HepG2 (cell line): ENCODE data around the gene NENF. TPM values are rescaled to one million over a fixed set of nuclear protein-coding genes. Genes with fewer than 3 reads are reported as not detected.
"Not testable (repeated sequence)": the region's sequence is repeated elsewhere in the genome, so short reads cannot be mapped to it uniquely, and the experiment has no call there.

Source experiments
- ATAC-seq: fragments of 200-7000 bp; cut with Tn5 transposase; 3 replicates; pipeline ENCODE4 v1.9.1; 2020; ENCODE audit warnings: mild to moderate bottlenecking, moderate library complexity
- BruUV-seq: library from RNA; stranded (reverse); fragments of 400-500 nt; replicated peaks from 2 replicates; lab custom pipeline; 2021; lab: Mats Ljungman, UMichigan
- CTCF ChIA-PET: fragments of 300-600 bp; formaldehyde crosslinking; extraction: SDS; loops from one replicate; lab custom pipeline; 2021; ENCODE audit warnings: low total read pairs, inconsistent platforms, low intra/inter-chr PET ratio; lab: Yijun Ruan, JAX
- POLR2A ChIA-PET: fragments of 350-600 bp; sonication (Branson Sonifier 250); formaldehyde crosslinking; loops from one replicate; lab custom pipeline; 2020; ENCODE audit warnings: antibody characterized with exemption, inconsistent platforms; lab: Yijun Ruan, JAX
- DNase-seq: peaks from one replicate; pipeline ENCODE4 v3.0.0-alpha.2; 2015; ENCODE audit warnings: low spot score
- FAIRE-seq: peaks from 3 replicates; lab custom pipeline; 2011; peaks lifted over from hg19 to GRCh38; lab: Jason Lieb, UNC
- H2AFZ ChIP-seq: one replicate; pipeline ENCODE4 v1.6.1; 2011; ENCODE audit warnings: low read length, inconsistent platforms
- H3K27ac ChIP-seq: fragments of 300-600 bp; 3 replicates; pipeline ENCODE4 v1.8.0; 2011; ENCODE audit warnings: mixed run types, mild to moderate bottlenecking, mixed read lengths, low read length, inconsistent platforms; ENCODE audit not compliant: insufficient read depth; ENCODE audit errors: extremely low read length
- H3K27me3 ChIP-seq, 2 experiments: fragments of 200-600 bp in 1 of 2; 2 replicates in 1 of 2; 3 replicates in 1 of 2; pipeline versions ENCODE4 v1.6.0 to v1.8.0; 2011; ENCODE audit warnings: low read length in 2 of 2, mild to moderate bottlenecking in 2 of 2, moderate library complexity in 2 of 2, inconsistent platforms in 1 of 2; ENCODE audit not compliant: insufficient read depth in 2 of 2, control insufficient read depth in 1 of 2
- H3K36me3 ChIP-seq, 2 experiments: fragments of 200-600 bp in 1 of 2; replicated peaks in 1 of 2; 2 replicates in 1 of 2; 3 replicates in 1 of 2; pipeline versions ENCODE4 v1.5.1 to v1.8.0; 2011; ENCODE audit warnings: low read length in 2 of 2, inconsistent platforms in 1 of 2; ENCODE audit not compliant: insufficient read depth in 2 of 2, control insufficient read depth in 1 of 2
- H3K4me1 ChIP-seq: 2 replicates; pipeline ENCODE4 v1.5.1; 2012; ENCODE audit warnings: low read length, inconsistent platforms; ENCODE audit not compliant: insufficient read depth
- H3K4me2 ChIP-seq: 2 replicates; pipeline ENCODE4 v1.6.0; 2011; ENCODE audit warnings: low read depth, low read length, inconsistent platforms
- H3K4me3 ChIP-seq, 3 experiments: fragments of 200-600 bp in 1 of 3; sonication (generic), shearing (Covaris generic) in 1 of 3; replicated peaks in 1 of 3; 2 replicates each; pipeline ENCODE4 v1.5.1; 2011 to 2016; ENCODE audit warnings: low read length in 3 of 3, inconsistent platforms in 2 of 3, low read depth in 2 of 3, mild to moderate bottlenecking in 2 of 3, control low read depth in 1 of 3, mixed read lengths in 1 of 3; ENCODE audit not compliant: insufficient read depth in 1 of 3
- H3K79me2 ChIP-seq: one replicate; pipeline ENCODE4 v1.6.1; 2011; ENCODE audit warnings: low read length, inconsistent platforms; ENCODE audit not compliant: insufficient read depth
- H3K9ac ChIP-seq: 2 replicates; pipeline ENCODE4 v1.6.0; 2011; ENCODE audit warnings: mild to moderate bottlenecking, low read depth, low read length, inconsistent platforms; ENCODE audit not compliant: insufficient read depth
- H3K9me3 ChIP-seq: 2 replicates; pipeline ENCODE4 v1.5.1; 2012; ENCODE audit warnings: mild to moderate bottlenecking, low read length
- H4K20me1 ChIP-seq: 2 replicates; pipeline ENCODE4 v1.6.0; 2011; ENCODE audit warnings: inconsistent platforms, mild to moderate bottlenecking, low read length, moderate library complexity; ENCODE audit not compliant: insufficient read depth
- CTCF ChIP-seq: sonication (generic); formaldehyde crosslinking; IDR thresholded peaks from 2 replicates; pipeline ENCODE4 v1.5.0; 2020; ENCODE audit warnings: mild to moderate bottlenecking, missing genetic modification reagents, moderate library complexity
- ETV5 ChIP-seq: IDR thresholded peaks from 2 replicates; pipeline ENCODE4 v1.6.1; 2018; ENCODE audit warnings: missing biosample characterization, missing genetic modification reagents, inconsistent platforms, borderline replicate concordance
- PPARG ChIP-seq: conservative IDR thresholded peaks from 2 replicates; pipeline ENCODE4 v1.6.1; 2016; ENCODE audit warnings: missing biosample characterization, missing genetic modification reagents
- ZNF253 ChIP-seq: sonication (generic); formaldehyde crosslinking; IDR thresholded peaks from 2 replicates; pipeline ENCODE4 v1.8.0; 2022; ENCODE audit warnings: mild to moderate bottlenecking, missing genetic modification reagents, borderline replicate concordance
- ZNF501 ChIP-seq: sonication (generic); formaldehyde crosslinking; IDR thresholded peaks from 2 replicates; pipeline ENCODE4 v1.5.1; 2020; ENCODE audit warnings: mild to moderate bottlenecking, moderate library complexity, missing genetic modification reagents
- WGBS: methylation state at CpG from one replicate; pipeline ENCODE4 v1.1.6; 2017; ENCODE audit warnings: low lambda C conversion rate; 5-methylcytosine and 5-hydroxymethylcytosine counted together
- in situ Hi-C: cut with HindIII; loops from 2 replicates; pipeline ENCODE4 v1.10.0; 2017; ENCODE audit warnings: low pct_unique_long_range_greater_than_20kb; ENCODE audit not compliant: extremely low pct_ligation_motif_present
- intact Hi-C: fragments of 100-400 bp; cut with micrococcal nuclease; formaldehyde crosslinking; loops from one replicate; pipeline ENCODE4 v1.10.0; 2022; ENCODE audit not compliant: unreplicated experiment
- polyA plus RNA-seq, 8 experiments: library from polyadenylated mRNA; depleted of rRNA in 3 of 8; stranded (reverse) in 7 of 8; unstranded in 1 of 8; fragments of >200 nt; fragmentation: Illumina TruSeq in 4 of 8; extraction: Trizol in 4 of 8; gene quantifications; 2 replicates each; pipeline versions ENCODE4 v1.2.1 to v1.2.3, GENCODE V29; 2011 to 2016; ENCODE audit warnings: low read depth in 4 of 8, missing spikeins in 1 of 8, mixed read lengths in 1 of 8; ENCODE audit not compliant: insufficient read depth in 1 of 8
- total RNA-seq, 5 experiments: library from RNA; depleted of rRNA; stranded (reverse); fragments of >200 nt; fragmentation: Illumina TruSeq; extraction: Trizol; gene quantifications; 2 replicates each; pipeline ENCODE4 v1.2.3, GENCODE V29; 2016; ENCODE audit warnings: low read depth in 1 of 5
- TF ChIP-seq, protein P1 (sequence below): sonication (generic); formaldehyde crosslinking; IDR thresholded peaks from 2 replicates; pipeline ENCODE4 v1.5.1; 2020; ENCODE audit warnings: mild to moderate bottlenecking, missing genetic modification reagents, borderline replicate concordance

NENF gene
- total and polyA plus RNA-seq, 2 of the 13 experiments (the other 11 are each of a cell fraction or from before 2014, with no cell fraction given) = 31.7 to 40.4 TPM

DNA sequence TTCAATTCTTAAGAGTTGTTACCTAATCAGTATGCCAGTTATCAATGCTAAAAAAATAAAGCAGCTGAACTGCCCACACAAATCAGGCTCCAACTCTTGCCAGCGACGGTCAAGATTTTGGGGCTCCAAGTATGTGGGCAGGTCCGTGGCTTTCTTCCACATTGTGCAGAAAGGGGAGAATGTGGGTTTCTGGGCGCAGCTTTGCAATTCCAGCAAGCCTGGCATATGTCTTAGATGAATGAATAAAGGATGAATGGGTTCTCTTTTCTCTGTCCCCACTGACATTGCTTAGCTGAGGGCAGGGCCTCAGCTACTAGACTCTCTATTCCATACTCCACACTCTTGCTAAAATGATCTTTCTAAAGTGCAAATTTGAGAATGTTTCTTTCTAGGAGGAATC, 42.4 kb downstream of the NENF start (continued):
- TF ChIP-seq CTCF (CRISPR knock-in tag) = no peak

DNA sequence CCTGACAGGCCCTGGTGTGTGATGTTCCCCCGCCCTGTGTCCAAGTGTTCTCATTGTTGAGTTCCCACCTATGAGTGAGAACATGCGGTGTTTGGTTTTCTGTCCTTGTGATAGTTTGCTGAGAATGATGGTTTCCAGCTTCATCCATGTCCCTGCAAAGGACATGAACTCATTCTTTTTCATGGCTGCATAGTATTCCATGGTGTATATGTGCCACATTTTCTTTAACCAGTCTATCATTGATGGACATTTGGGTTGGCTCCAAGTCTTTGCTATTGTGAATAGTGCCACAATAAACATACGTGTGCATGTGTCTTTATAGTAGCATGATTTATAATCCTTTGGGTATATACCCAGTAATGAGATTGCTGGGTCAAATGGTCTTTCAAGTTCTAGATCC, 43.1 kb downstream of the NENF start:
- H3K4me3 ChIP-seq, H3K9ac ChIP-seq, ATAC-seq, FAIRE-seq, H3K36me3 ChIP-seq, H3K4me1 ChIP-seq, H3K79me2 ChIP-seq, H2AFZ ChIP-seq, H3K9me3 ChIP-seq, BruUV-seq, POLR2A ChIA-PET, H3K27ac ChIP-seq, DNase-seq, H4K20me1 ChIP-seq, H3K4me2 ChIP-seq: not testable (repeated sequence)
- CTCF ChIA-PET = interaction anchor here (0.7 kb wide), 1 partner anchor 286 kb away, joined by 3 read pairs; no protein-coding TSS in a partner anchor
- peaks cover 5 to 21% of the 10 kb centered on the region in 2 experiments; a peak in 3 of 5 replicates for H3K27me3 ChIP-seq
- in situ Hi-C loops = loop anchor here (10.0 kb wide), 1 partner anchor 149 kb away; a partner anchor contains a TSS
- WGBS = 25% methylated on average over 3 of the region's 3 CpGs
- intact Hi-C loops = loop anchor here (5.0 to 10.0 kb wide), 2 partner anchors 41 to 309 kb away; no protein-coding TSS in a partner anchor

GRCh38 chr1:212477014-212477679, 44.4 kb downstream of the NENF start:
- Histone ChIP-seq H3K4me3 (no peak overlapping the region), H3K4me1 (peaks cover 9% of the 10 kb centered on the region; the same call in 1 of the 2 replicates), H2AFZ (no peak overlapping the region), H3K4me2 (no peak overlapping the region), H3K79me2 (no peaks in the 10 kb centered on the region), H3K9me3 (no peaks in the 10 kb centered on the region), H3K9ac (no peak overlapping the region), H3K36me3 (no peaks in the 10 kb centered on the region), H3K27ac (no peak overlapping the region), H4K20me1 (no peaks in the 10 kb centered on the region), H3K27me3 (peaks cover 3 to 21% of the 10 kb centered on the region in 2 experiments; a peak in 2 of 5 replicates)
- ChIA-PET CTCF (interaction anchor here (1.1 to 1.8 kb wide), 2 partner anchors 152 to 305 kb away, joined by 6 to 12 read pairs; no protein-coding TSS in a partner anchor), POLR2A (interaction anchor here (1.8 to 2.0 kb wide), 2 partner anchors 81 to 131 kb away, joined by 4 to 14 read pairs; partner anchors contain the start of gene ATF3)
- intact Hi-C loops (loop anchor here (1.0 to 10.0 kb wide), 5 partner anchors 40 to 308 kb away; partner anchors contain the start of gene ATF3), in situ Hi-C loops (loop anchor here (10.0 kb wide), 1 partner anchor 148 kb away; a partner anchor contains a TSS)
- DNase-seq (peak; percentile 70), FAIRE-seq (peak; percentile 87), ATAC-seq (peak; percentile 95)
- whole genome bisulfite sequencing = 18% methylated on average over 12 of the region's 12 CpGs
- BruUV-seq = no TSS peak
- TF ChIP-seq ZNF253 (CRISPR knock-in tag) = no peak
- TF ChIP-seq ZNF501 (CRISPR knock-in tag) = 0 out of 2 replicates have a peak, but pooled peaks have one; percentile 39
- no peak for TF ChIP-seq ETV5 (CRISPR knock-in tag)
- no peak for TF ChIP-seq PPARG (CRISPR knock-in tag)
- TF ChIP-seq, protein P1, sequence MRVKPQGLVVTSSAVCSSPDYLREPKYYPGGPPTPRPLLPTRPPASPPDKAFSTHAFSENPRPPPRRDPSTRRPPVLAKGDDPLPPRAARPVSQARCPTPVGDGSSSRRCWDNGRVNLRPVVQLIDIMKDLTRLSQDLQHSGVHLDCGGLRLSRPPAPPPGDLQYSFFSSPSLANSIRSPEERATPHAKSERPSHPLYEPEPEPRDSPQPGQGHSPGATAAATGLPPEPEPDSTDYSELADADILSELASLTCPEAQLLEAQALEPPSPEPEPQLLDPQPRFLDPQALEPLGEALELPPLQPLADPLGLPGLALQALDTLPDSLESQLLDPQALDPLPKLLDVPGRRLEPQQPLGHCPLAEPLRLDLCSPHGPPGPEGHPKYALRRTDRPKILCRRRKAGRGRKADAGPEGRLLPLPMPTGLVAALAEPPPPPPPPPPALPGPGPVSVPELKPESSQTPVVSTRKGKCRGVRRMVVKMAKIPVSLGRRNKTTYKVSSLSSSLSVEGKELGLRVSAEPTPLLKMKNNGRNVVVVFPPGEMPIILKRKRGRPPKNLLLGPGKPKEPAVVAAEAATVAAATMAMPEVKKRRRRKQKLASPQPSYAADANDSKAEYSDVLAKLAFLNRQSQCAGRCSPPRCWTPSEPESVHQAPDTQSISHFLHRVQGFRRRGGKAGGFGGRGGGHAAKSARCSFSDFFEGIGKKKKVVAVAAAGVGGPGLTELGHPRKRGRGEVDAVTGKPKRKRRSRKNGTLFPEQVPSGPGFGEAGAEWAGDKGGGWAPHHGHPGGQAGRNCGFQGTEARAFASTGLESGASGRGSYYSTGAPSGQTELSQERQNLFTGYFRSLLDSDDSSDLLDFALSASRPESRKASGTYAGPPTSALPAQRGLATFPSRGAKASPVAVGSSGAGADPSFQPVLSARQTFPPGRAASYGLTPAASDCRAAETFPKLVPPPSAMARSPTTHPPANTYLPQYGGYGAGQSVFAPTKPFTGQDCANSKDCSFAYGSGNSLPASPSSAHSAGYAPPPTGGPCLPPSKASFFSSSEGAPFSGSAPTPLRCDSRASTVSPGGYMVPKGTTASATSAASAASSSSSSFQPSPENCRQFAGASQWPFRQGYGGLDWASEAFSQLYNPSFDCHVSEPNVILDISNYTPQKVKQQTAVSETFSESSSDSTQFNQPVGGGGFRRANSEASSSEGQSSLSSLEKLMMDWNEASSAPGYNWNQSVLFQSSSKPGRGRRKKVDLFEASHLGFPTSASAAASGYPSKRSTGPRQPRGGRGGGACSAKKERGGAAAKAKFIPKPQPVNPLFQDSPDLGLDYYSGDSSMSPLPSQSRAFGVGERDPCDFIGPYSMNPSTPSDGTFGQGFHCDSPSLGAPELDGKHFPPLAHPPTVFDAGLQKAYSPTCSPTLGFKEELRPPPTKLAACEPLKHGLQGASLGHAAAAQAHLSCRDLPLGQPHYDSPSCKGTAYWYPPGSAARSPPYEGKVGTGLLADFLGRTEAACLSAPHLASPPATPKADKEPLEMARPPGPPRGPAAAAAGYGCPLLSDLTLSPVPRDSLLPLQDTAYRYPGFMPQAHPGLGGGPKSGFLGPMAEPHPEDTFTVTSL (CRISPR knock-in tag) = no peak
